ENCODE results near the gene LSM14B.
"Not testable (repeated sequence)": the region's sequence is repeated elsewhere in the genome, so short reads cannot be mapped to it uniquely, and the experiment has no call there.

Gene LSM14B

GRCh38 chr20:62114894-62115293, 7.4 kb upstream of the LSM14B start:
- no peak for DNase-seq (ENCODE audit: low read depth)
- TF ChIP-seq, protein P1, sequence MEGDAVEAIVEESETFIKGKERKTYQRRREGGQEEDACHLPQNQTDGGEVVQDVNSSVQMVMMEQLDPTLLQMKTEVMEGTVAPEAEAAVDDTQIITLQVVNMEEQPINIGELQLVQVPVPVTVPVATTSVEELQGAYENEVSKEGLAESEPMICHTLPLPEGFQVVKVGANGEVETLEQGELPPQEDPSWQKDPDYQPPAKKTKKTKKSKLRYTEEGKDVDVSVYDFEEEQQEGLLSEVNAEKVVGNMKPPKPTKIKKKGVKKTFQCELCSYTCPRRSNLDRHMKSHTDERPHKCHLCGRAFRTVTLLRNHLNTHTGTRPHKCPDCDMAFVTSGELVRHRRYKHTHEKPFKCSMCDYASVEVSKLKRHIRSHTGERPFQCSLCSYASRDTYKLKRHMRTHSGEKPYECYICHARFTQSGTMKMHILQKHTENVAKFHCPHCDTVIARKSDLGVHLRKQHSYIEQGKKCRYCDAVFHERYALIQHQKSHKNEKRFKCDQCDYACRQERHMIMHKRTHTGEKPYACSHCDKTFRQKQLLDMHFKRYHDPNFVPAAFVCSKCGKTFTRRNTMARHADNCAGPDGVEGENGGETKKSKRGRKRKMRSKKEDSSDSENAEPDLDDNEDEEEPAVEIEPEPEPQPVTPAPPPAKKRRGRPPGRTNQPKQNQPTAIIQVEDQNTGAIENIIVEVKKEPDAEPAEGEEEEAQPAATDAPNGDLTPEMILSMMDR (conservative IDR thresholded peaks at IDR 0.05; ENCODE audit: low read depth, low read length) = no peak
- H3K4me3 ChIP-seq (ENCODE audit: low read depth, low read length) = no peak overlapping the region

GRCh38 chr20:62115800-62116407, 6.4 kb upstream of the LSM14B start:
- not testable (repeated sequence) for DNase-seq (ENCODE audit: low read depth); H3K4me3 ChIP-seq (ENCODE audit: low read depth, low read length)

DNA sequence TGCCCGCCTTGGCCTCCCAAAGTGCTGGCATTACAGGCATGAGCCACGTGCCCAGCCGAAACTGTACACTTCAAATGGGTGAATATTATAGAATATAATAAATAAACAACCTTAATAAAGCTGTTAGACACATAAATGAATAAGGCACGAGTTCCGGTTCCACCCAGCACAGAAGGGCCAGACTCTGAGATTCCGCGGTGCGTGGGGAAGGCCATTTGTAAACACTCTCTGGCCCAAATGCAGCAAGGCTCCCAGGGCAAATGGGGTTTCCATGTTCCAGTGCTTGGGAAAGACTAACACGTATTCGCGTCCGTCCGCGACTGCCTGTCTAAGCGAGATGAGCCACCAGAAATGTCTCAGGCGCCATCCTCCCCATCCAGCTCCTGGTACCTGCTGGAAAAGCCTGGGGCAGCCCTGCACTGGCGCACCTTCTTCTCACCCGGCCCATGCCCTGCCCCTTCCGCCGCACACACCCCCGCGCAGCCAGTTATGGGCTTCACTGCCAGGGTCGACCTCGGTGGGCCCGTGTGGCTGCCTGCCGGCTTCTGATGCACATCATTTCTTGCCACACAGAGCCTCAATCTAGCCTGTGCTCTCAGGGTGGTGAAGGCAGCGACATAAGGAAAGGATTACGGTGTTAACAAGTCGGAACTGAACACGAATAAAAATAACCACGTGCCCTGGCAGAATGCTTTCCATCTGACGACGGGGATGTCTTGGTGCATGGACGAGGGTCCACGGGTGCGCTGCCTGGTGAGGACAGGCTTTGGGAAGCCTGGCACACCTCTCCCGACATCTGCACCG, 5.5 kb upstream of the LSM14B start:
- DNase-seq (ENCODE audit: low read depth) = no peak
- TF ChIP-seq, protein P1 (conservative IDR thresholded peaks at IDR 0.05; ENCODE audit: low read depth, low read length) = no peak
- H3K4me3 ChIP-seq (ENCODE audit: low read depth, low read length) = no peak overlapping the region

- TF ChIP-seq, protein P1 (conservative IDR thresholded peaks at IDR 0.05; ENCODE audit: low read depth, low read length) = no peak
- no peak overlapping the region for H3K4me3 ChIP-seq (ENCODE audit: low read depth, low read length)
- no peak for DNase-seq (ENCODE audit: low read depth)
Observed at GRCh38 chr20:62117362-62117646, 5.0 kb upstream of the LSM14B start.

GRCh38 chr20:62117658-62118057, 4.6 kb upstream of the LSM14B start:
- DNase-seq (ENCODE audit: low read depth) = no peak
- H3K4me3 ChIP-seq (ENCODE audit: low read depth, low read length) = no peak overlapping the region

GRCh38 chr20:62118113-62119043, 3.9 kb upstream of the LSM14B start:
- no peak for DNase-seq (ENCODE audit: low read depth)
- no peak overlapping the region for H3K4me3 ChIP-seq (ENCODE audit: low read depth, low read length)
- TF ChIP-seq, protein P1 (conservative IDR thresholded peaks at IDR 0.05; ENCODE audit: low read depth, low read length) = no peak

More at GRCh38 chr20:62117658-62118057, 4.6 kb upstream of the LSM14B start:
- TF ChIP-seq, protein P1 (conservative IDR thresholded peaks at IDR 0.05; ENCODE audit: low read depth, low read length) = no peak

- DNase-seq (ENCODE audit: low read depth) = no peak
- no peak overlapping the region for H3K4me3 ChIP-seq (ENCODE audit: low read depth, low read length)
- TF ChIP-seq, protein P1 (conservative IDR thresholded peaks at IDR 0.05; ENCODE audit: low read depth, low read length) = no peak
Observed at GRCh38 chr20:62119115-62119514, 3.2 kb upstream of the LSM14B start.

Data from choroid plexus epithelial cell (primary cell).